ENCODE data around the gene KMT5B. TPM values are rescaled to one million over a fixed set of nuclear protein-coding genes. Genes with fewer than 3 reads are reported as not detected.

KMT5B gene
- total RNA-seq, 4 donors from 2014 or later: 35.1 to 75.6 (median 39.8) TPM

- 80 to 87% methylated on average over 6 to 7 of the region's 11 CpGs for WGBS, 2 donors (ENCODE audit: low coverage in 1 of 2)
- Histone ChIP-seq H3K27ac (no peak overlapping the region), H3K4me3 (no peak overlapping the region), H3K36me3 (peaks cover 0 to 92% of the 10 kb centered on the region in 2 donors), H3K27me3 (no peaks in the 10 kb centered on the region), H3K4me1 (no peaks in the 10 kb centered on the region), H3K9me3 (no peaks in the 10 kb centered on the region)
- ATAC-seq: no peak
- no peak for TF ChIP-seq EP300 (IDR thresholded peaks at IDR 0.05)
- no peak for TF ChIP-seq POLR2A (IDR thresholded peaks at IDR 0.05)
- TF ChIP-seq CTCF (IDR thresholded peaks at IDR 0.05): no peak
- TF ChIP-seq POLR2AphosphoS5 (IDR thresholded peaks at IDR 0.05): no peak
Measured at GRCh38 chr11:68163691-68164090, 49.4 kb downstream of the KMT5B start.

- peaks cover 0 to 77% of the 10 kb centered on the region in 2 donors for H3K36me3 ChIP-seq
- ATAC-seq: no peak
- no peaks in the 10 kb centered on the region for H3K27me3 ChIP-seq
- H3K4me1 ChIP-seq: no peaks in the 10 kb centered on the region
- H3K27ac ChIP-seq: no peak overlapping the region
- no peak overlapping the region for H3K4me3 ChIP-seq
- TF ChIP-seq POLR2A (IDR thresholded peaks at IDR 0.05): no peak
- no peak for TF ChIP-seq EP300 (IDR thresholded peaks at IDR 0.05)
- no peak for TF ChIP-seq POLR2AphosphoS5 (IDR thresholded peaks at IDR 0.05)
- TF ChIP-seq CTCF (IDR thresholded peaks at IDR 0.05): no peak
- WGBS, 2 donors (ENCODE audit: low coverage in 1 of 2): 84 to 85% methylated on average over 7 of the region's 7 CpGs
- H3K9me3 ChIP-seq: no peaks in the 10 kb centered on the region
Measured at GRCh38 chr11:68160100-68160695, 52.9 kb downstream of the KMT5B start.

GRCh38 chr11:68159665-68160064 lies 53.4 kb downstream of the KMT5B start:
- TF ChIP-seq EP300 (IDR thresholded peaks at IDR 0.05) (no peak), POLR2AphosphoS5 (IDR thresholded peaks at IDR 0.05) (no peak), CTCF (IDR thresholded peaks at IDR 0.05) (no peak), POLR2A (IDR thresholded peaks at IDR 0.05) (no peak)
- Histone ChIP-seq H3K9me3 (no peaks in the 10 kb centered on the region), H3K4me1 (no peaks in the 10 kb centered on the region), H3K36me3 (peaks cover 0 to 75% of the 10 kb centered on the region in 2 donors), H3K27me3 (no peaks in the 10 kb centered on the region), H3K4me3 (no peak overlapping the region), H3K27ac (no peak overlapping the region)
- no peak for ATAC-seq
- 71 to 77% methylated on average over 2 to 6 of the region's 6 CpGs for WGBS, 2 donors (ENCODE audit: low coverage in 1 of 2)

GRCh38 chr11:68159161-68159560 lies 53.9 kb downstream of the KMT5B start:
- Histone ChIP-seq H3K36me3 (peaks cover 0 to 69% of the 10 kb centered on the region in 2 donors), H3K9me3 (no peaks in the 10 kb centered on the region), H3K27me3 (no peaks in the 10 kb centered on the region), H3K4me3 (no peak overlapping the region), H3K4me1 (no peaks in the 10 kb centered on the region), H3K27ac (no peak overlapping the region)
- no peak for ATAC-seq
- 86 to 87% methylated on average over 8 to 9 of the region's 9 CpGs for WGBS, 2 donors (ENCODE audit: low coverage in 1 of 2)
- no peak for TF ChIP-seq EP300 (IDR thresholded peaks at IDR 0.05)
- TF ChIP-seq CTCF (IDR thresholded peaks at IDR 0.05): no peak
- no peak for TF ChIP-seq POLR2AphosphoS5 (IDR thresholded peaks at IDR 0.05)
- no peak for TF ChIP-seq POLR2A (IDR thresholded peaks at IDR 0.05)

- no peak for TF ChIP-seq CTCF (IDR thresholded peaks at IDR 0.05)
- TF ChIP-seq POLR2AphosphoS5 (IDR thresholded peaks at IDR 0.05): no peak
- no peak for TF ChIP-seq POLR2A (IDR thresholded peaks at IDR 0.05)
- no peak for TF ChIP-seq EP300 (IDR thresholded peaks at IDR 0.05)
- no peak for ATAC-seq
- H3K36me3 ChIP-seq: peaks cover 0 to 64% of the 10 kb centered on the region in 2 donors
- H3K9me3 ChIP-seq: no peaks in the 10 kb centered on the region
- no peaks in the 10 kb centered on the region for H3K27me3 ChIP-seq
- H3K27ac ChIP-seq: no peak overlapping the region
- H3K4me3 ChIP-seq: no peak overlapping the region
- no peaks in the 10 kb centered on the region for H3K4me1 ChIP-seq
- 91 to 100% methylated on average over 2 to 8 of the region's 14 CpGs for WGBS, 2 donors (ENCODE audit: low coverage in 1 of 2)
Measured at GRCh38 chr11:68158580-68158979, 54.5 kb downstream of the KMT5B start.

Measured in gastroesophageal sphincter (tissue), 4 donors.